ENCODE measurements around the gene ATAD3B. TPM values are rescaled to one million over a fixed set of nuclear protein-coding genes. Genes with fewer than 3 reads are reported as not detected.
"Not testable (repeated sequence)": the region's sequence is repeated elsewhere in the genome, so short reads cannot be mapped to it uniquely, and the experiment has no call there.

The ATAD3B gene
- total and polyA plus RNA-seq, 4 donors, result 6.4 to 14.3 (median 10.3) TPM

GRCh38 chr1:1524750-1525383 lies 53.3 kb downstream of the ATAD3B start:
- H3K4me1 ChIP-seq (ENCODE audit: control insufficient read depth in 4 of 4, insufficient read depth in 4 of 4, low read length in 3 of 4); H3K4me3 ChIP-seq (ENCODE audit: low read depth in 1 of 3, low read length in 3 of 3); H3K9me3 ChIP-seq (ENCODE audit: control insufficient read depth in 4 of 4, low read length in 3 of 4); H3K27me3 ChIP-seq (ENCODE audit: control insufficient read depth in 4 of 4, insufficient read depth in 4 of 4, low read length in 3 of 4); H3K9ac ChIP-seq (ENCODE audit: low read depth in 1 of 2, low read length in 2 of 2); DNase-seq (ENCODE audit: low spot score): not testable (repeated sequence)
- 71% methylated on average over 26 of the region's 30 CpGs for WGBS
- H3K36me3 ChIP-seq (ENCODE audit: control insufficient read depth in 4 of 4, insufficient read depth in 3 of 4, low read depth in 1 of 4, low read length in 3 of 4), result peaks cover 0 to 27% (median 11%) of the 10 kb centered on the region in 4 donors
- TF ChIP-seq HNF4A (conservative IDR thresholded peaks at IDR 0.05), result peak in 1 of 2 donors; percentile 23
- peak in 1 of 2 donors; percentile 45 for TF ChIP-seq RXRA (IDR thresholded peaks at IDR 0.05)
- H3K27ac ChIP-seq (ENCODE audit: low read depth in 1 of 2, low read length in 2 of 2), result peak overlapping the region in 1 of 2 donors; percentile 18

- H3K4me1 ChIP-seq (ENCODE audit: control insufficient read depth in 4 of 4, insufficient read depth in 4 of 4, low read length in 3 of 4); H3K27ac ChIP-seq (ENCODE audit: low read depth in 1 of 2, low read length in 2 of 2); DNase-seq (ENCODE audit: low spot score); H3K4me3 ChIP-seq (ENCODE audit: low read depth in 1 of 3, low read length in 3 of 3); H3K9ac ChIP-seq (ENCODE audit: low read depth in 1 of 2, low read length in 2 of 2); H3K9me3 ChIP-seq (ENCODE audit: control insufficient read depth in 4 of 4, low read length in 3 of 4); H3K27me3 ChIP-seq (ENCODE audit: control insufficient read depth in 4 of 4, insufficient read depth in 4 of 4, low read length in 3 of 4): not testable (repeated sequence)
- H3K36me3 ChIP-seq (ENCODE audit: control insufficient read depth in 4 of 4, insufficient read depth in 3 of 4, low read depth in 1 of 4, low read length in 3 of 4), result peaks cover 0 to 22% (median 10%) of the 10 kb centered on the region in 4 donors
- 96% methylated on average over 17 of the region's 21 CpGs for WGBS
Observed at GRCh38 chr1:1526476-1526875, 54.9 kb downstream of the ATAD3B start.

GRCh38 chr1:1527092-1527816 lies 55.7 kb downstream of the ATAD3B start:
- Histone ChIP-seq H3K27ac (ENCODE audit: low read depth in 1 of 2, low read length in 2 of 2) (no peak overlapping the region), H3K9me3 (ENCODE audit: control insufficient read depth in 4 of 4, low read length in 3 of 4) (peaks cover 0 to 2% (median 0%) of the 10 kb centered on the region in 4 donors), H3K4me3 (ENCODE audit: low read depth in 1 of 3, low read length in 3 of 3) (no peak overlapping the region), H3K36me3 (ENCODE audit: control insufficient read depth in 4 of 4, insufficient read depth in 3 of 4, low read depth in 1 of 4, low read length in 3 of 4) (peaks cover 0 to 22% (median 9%) of the 10 kb centered on the region in 4 donors), H3K4me1 (ENCODE audit: control insufficient read depth in 4 of 4, insufficient read depth in 4 of 4, low read length in 3 of 4) (peaks cover 0 to 5% (median 3%) of the 10 kb centered on the region in 4 donors), H3K27me3 (ENCODE audit: control insufficient read depth in 4 of 4, insufficient read depth in 4 of 4, low read length in 3 of 4) (no peaks in the 10 kb centered on the region), H3K9ac (ENCODE audit: low read depth in 1 of 2, low read length in 2 of 2) (no peak overlapping the region)
- no peak for DNase-seq (ENCODE audit: low spot score)
- WGBS, result 96% methylated on average over 31 of the region's 31 CpGs
- no peak for TF ChIP-seq SP1 (IDR thresholded peaks at IDR 0.05)
- no peak for TF ChIP-seq GABPA (IDR thresholded peaks at IDR 0.05 in 1 of 2, conservative IDR thresholded peaks at IDR 0.05 in 1 of 2)
- TF ChIP-seq YY1 (IDR thresholded peaks at IDR 0.05), result no peak
- TF ChIP-seq FOXA2 (IDR thresholded peaks at IDR 0.05), result no peak
- no peak for TF ChIP-seq RXRA (IDR thresholded peaks at IDR 0.05)
- no peak for TF ChIP-seq NR2F2 (IDR thresholded peaks at IDR 0.05)
- TF ChIP-seq MAX (IDR thresholded peaks at IDR 0.05), result no peak
- TF ChIP-seq FOXA1 (IDR thresholded peaks at IDR 0.05), result no peak
- no peak for TF ChIP-seq HNF4A (conservative IDR thresholded peaks at IDR 0.05)
- no peak for TF ChIP-seq RAD21 (IDR thresholded peaks at IDR 0.05)
- no peak for TF ChIP-seq HNF4G (IDR thresholded peaks at IDR 0.05)
- TF ChIP-seq EGR1 (IDR thresholded peaks at IDR 0.05; ENCODE audit: low read depth in 2 of 2), result no peak
- no peak for TF ChIP-seq ZBTB33 (IDR thresholded peaks at IDR 0.05)

Data from liver (tissue), 9 donors.